Prostate gland (tissue), 2 donors: Measurements from ENCODE around the gene TOM1.

Source experiments
- CTCF ChIP-seq, 4 experiments: fragments of 200-600 bp in 2 of 4; fragments of 450-650 bp in 2 of 4; sonication (generic) in 2 of 4; IDR thresholded peaks; 1 replicate in 3 of 4; 2 replicates in 1 of 4; pipeline ENCODE4 v1.5.1; 2016 to 2019; ENCODE audit warnings: antibody characterized with exemption in 4 of 4, mild to moderate bottlenecking in 2 of 4, moderate library complexity in 2 of 4
- POLR2A ChIP-seq: fragments of 450-650 bp; IDR thresholded peaks from one replicate; pipeline ENCODE4 v1.6.1; 2016; ENCODE audit warnings: antibody characterized with exemption, mild to moderate bottlenecking

GRCh38 chr22:35315855-35316745 is 16.4 kb downstream of the TOM1 start:
- TF ChIP-seq CTCF (IDR thresholded peaks at IDR 0.05) (no peak), POLR2A (no peak)
